HG03095 (cell line): ENCODE results near the gene MGST2.

Experiments used
- ATAC-seq: cut with Tn5 transposase; IDR thresholded peaks from one replicate; pipeline ENCODE4 v1.9.1; 2021; ENCODE audit warnings: moderate library complexity; ENCODE audit not compliant: unreplicated experiment

Gene MGST2

DNA sequence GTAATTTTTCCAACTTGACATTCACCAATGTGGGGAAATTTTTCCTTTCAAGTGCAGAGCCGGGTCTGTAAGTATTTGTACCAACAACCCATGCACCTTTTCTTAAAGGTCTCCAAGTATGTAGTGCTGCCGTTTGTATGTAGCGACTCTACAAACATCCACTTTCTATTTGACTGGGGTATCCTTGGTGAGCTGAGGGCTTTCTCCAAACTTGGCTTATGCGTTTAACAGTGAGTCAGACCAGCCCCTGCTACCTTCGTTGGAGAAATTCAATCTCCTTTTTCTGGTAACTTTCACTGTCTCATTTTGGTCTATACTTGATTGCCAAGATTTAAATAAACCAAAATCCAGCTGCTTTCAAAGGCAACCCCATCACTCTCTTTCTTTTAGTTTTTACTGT is 34.9 kb downstream of the MGST2 start:
- ATAC-seq: no peak

DNA sequence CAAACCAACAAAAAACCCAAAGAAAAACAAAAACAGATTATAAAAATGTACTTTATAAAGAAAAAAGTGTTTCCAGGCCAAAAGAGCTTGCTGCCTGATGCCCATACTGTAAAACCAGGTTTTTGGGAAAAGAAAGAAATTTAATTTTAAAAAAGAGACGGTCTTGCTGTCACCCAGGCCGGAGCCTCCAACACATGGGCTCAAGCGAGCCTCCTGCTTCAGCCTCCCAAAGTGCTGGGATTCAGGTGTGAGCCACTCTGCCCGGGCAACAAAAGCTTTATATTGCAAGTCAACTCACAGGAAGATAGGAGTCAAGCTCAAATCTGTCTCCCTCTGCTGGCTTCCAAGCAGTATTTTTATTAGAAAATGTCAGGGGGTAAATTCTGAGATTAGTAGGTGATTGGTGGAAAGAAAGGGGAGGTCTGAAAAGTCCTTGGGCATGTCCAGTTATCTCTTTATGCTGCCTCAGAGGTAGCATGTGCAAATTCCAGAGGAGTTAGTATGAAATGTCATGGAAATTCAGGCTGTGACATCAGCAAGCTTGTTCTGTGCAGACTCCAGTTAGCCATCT is 39.4 kb downstream of the MGST2 start:
- no peak for ATAC-seq

DNA sequence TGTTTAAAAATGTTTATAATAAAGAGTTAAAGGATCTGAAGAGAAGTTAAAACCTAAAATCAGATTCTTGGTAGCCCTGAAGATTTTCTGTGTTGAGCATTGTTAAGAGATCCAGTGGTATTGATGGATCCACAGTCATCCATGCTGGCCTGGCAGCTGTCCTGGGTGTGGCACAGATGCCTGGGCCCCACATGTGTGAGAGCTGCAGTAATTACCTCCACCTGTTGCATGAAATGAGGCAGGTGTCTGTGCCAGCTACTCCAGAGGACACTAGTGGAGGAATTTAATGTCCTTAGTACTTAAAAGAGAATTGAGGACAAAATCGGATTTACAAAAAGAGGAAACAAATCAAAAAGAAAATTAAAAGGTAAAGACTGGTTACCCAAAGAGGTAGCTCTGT is 44.0 kb downstream of the MGST2 start:
- ATAC-seq: no peak

DNA sequence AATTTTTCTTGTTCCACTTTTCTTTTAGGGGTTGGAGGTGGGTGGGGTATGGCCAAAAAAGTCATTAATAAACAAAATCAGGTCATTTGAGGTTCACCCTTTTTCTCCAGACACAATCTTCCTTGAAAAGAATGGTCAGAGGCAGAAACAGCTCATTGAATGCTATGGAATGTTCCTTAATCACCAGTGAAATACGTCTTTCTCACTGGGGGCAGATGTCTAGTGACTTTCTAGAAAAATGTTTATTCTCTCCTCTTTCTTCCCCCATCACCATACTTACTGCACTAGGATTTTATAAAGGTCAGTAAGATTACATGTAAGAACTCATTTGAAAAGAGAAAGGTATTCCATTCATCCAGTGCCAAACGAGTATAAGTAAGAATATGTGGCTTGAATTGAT is 44.5 kb downstream of the MGST2 start:
- no peak for ATAC-seq

DNA sequence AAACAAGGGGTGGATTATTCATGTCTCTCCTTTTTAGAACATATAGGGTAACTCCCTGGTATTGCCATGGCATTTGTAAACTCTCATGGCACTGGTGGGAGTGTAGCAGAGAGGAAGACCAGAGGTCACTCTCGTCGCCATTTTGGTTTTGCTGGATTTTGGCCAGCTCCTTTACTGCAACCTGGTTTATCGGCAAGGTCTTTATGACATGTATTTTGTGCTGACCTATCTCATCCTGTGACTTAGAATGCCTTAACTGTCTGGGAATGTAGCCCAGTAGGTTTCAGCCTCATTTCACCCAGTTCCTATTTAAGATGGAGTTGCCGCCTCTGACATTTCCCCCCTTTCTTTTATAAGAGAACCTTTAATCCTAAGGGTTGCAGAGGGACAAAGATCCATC is 45.8 kb downstream of the MGST2 start:
- ATAC-seq: no peak

DNA sequence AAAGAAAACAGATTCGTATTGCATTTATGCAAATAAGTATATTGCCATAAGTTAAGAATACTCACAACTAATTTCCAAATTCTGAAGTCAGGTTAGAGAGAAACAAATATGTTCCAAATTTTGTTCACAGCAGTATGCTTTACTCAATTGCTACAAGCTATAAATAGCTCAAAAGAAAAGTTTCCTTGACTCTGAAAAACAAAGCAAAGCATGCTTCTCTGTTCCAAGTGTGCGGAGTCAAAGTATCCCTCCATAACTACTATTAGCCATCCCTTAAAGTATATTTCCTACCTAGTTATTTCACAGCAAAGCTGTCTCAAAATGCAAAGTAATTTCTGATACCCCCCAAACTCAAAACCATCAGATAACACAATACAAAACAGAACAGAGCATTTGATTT is 47.3 kb downstream of the MGST2 start:
- no peak for ATAC-seq

DNA sequence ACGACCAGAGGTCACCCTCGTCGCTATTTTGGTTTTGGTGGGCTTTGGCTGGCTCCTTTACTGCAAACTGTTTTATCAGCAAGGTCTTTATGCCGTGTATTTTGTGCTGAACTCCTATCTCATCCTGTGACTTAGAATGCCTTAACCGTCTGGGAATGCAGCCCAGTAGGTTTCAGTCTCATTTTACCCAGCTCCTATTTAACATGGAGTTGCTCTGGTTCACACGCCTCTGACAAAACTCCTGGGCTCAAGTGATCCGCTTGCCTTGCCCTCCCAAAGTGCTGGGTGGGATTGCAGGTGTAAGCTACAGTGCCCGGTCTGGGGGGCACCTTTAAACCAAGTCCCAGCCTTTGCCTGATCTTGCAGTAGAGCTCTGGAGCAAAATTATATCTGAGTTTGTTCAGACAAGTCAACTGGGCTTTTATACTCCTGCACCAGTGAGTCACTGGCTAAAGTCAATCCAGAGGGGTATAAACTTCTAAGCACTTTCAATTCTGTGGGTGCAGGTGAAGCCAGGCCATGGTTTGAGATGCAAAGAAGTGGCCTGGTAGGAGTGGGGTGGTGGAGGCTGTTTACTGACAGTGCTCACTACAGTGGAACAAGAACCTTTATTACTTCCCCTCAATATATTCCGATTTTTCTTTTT is 50.2 kb downstream of the MGST2 start:
- no peak for ATAC-seq

DNA sequence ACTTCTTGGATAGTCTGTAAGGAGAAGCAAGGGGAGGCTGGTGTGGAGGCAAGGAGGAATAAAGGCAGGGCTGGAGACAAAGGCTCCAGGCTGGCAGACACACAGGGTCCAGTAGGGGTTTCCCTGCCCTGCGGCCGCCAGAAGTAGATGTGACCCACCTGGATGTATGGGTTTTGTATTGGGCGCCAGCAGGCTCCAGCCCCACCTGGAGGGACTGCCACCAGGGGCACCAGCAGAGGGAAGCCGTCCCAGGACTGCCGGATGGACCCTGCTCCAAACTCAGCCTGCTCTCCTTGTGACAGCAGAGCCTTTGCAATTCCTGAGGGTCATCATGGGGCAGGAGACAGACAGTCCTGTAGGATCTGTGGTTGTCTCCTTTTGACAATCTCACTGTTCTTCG is 52.7 kb downstream of the MGST2 start:
- ATAC-seq: no peak

DNA sequence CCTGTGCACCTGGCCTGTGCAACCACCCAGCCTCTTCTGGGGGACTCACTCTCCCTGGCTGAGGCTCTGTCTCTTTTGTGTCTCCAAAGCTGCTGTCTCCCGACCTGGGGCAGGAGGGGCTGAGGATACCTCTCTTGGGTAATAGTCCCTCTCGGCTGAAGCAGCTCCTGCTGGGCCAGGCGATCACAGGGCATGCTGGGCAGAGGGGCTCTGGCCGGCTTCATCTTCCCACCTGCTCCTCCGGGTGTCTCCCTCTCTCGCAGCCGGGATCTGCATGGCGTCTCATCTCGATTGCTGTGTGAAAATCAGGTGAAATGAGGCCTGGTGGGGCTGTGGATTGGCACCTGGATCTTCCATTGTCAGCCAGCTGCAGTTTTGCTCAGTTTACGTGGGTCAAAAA is 53.2 kb downstream of the MGST2 start:
- ATAC-seq: no peak

DNA sequence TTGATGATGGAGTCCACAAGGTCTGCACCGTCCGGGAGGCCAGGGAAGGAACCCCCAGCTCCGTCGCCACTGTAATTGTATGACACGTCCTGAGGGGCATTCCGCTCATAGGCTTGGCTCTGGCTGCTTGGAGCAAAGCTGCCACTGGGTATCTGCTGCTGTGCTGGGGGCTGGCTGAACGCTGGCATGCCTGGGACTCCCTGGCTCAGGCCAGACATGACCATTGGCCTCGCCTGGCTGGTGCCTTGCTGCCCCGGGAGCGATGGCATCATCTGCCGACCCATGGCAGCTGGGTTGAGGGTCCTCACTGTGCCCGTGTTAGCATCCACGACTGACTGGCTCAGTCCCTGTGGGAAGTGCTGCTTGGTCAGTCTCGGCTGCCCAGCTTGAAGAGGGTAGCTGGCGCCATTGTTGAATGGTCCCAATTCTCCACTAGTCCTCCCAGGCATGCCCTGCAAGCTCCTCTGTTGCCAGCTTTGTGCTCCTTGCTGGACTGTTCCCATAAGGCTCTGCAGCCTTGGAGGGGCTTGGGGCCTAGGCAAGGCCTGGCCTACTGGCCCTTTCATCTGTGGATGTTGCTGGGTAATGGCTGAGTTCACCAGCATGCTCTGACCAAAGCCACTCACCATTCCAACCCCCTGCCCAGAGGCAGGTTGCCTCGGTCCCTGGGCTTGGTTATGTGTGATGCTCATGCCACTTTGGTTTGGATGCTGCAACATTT is 53.9 kb downstream of the MGST2 start:
- no peak for ATAC-seq

DNA sequence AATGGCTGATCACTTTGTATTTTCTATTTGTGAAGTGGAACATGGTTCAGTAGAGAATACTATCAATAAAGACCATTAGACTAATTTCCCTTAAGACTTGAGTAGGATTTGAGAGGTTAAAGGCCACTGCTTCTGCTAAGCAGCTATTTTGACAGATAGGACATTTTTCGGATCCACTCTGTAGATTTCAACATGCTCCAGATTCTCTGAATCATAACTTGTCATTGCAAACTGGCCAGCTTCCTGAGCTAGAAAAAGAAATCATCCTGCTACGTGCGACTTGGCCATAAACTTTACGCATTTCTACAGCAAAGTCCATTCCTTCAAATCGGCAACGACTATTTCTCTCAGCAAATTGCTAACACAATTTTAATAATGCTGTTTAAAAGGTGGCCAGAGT is 55.2 kb downstream of the MGST2 start:
- no peak for ATAC-seq

DNA sequence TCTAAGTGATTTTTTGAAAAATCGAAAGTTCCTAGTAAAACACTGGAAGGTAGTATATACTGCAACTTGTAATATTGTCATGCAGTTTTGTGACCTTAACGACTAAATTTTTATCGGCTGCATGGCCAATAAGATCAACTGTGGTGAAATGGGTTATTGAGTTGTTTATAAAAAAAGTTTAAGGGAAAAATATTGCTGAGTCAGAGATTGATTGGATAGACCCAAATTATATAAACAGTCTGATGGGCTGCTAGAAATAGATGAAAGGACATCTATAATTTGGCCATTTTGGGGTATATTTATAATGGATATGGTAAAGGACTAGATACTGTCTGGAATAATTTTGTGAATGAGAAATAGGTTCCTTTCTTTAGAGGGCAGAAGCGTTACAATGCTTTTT is 56.2 kb downstream of the MGST2 start:
- ATAC-seq: no peak

DNA sequence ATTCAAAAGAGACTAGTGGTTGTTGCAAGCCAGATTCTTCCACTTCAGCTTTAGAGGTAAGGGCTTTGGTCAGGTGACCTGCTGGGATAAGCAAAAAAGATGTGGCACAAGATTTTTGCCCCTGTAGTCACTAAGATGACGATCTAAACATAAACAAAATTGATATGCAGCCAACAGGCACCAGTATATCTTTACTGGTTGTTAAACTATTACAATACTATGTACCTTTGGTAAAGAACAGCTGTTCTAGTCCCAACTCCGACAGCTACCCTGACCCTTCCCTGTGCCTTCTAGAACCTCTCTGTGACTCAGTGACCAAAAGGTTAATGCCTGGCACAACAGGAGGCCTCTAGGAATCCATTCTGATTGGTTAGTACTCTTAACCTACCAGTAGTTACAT is 59.6 kb downstream of the MGST2 start:
- no peak for ATAC-seq

DNA sequence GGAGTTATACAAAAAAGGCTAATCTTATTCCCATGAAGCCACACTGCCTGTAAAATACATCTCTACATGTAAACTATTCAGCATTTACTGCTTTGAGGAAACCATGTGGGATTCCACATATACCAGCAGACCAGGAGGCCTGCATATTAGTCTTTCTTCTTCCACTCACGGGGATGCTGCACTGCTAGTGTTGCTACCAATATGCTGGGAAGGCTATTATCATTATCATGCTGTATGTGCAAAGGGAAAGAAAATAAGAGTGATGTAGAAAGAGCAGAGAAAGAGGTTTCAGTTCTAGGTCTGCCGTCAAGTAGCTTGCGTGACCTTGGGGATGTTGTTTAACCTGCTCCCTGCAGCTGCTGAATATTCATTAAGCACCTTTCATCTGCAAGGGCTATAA is 61.0 kb downstream of the MGST2 start:
- no peak for ATAC-seq

DNA sequence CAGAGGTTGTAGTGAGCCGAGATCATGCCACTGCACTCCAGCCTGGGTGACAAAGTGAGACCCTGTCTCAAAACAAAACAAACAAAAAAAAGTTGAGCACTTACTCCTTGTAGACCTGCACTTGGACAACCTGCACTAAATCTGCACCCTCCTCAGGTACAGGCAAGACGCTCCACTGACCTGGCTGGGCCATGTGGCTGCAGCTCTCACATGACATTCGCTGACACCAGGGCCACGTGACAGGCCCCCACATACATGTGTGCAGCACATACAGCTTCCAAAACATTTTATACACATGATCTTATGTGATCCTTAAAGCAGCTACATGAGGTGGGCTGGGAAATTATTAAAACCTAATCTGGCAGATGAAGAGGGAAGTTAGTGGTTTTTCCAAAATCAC is 62.5 kb downstream of the MGST2 start:
- no peak for ATAC-seq

DNA sequence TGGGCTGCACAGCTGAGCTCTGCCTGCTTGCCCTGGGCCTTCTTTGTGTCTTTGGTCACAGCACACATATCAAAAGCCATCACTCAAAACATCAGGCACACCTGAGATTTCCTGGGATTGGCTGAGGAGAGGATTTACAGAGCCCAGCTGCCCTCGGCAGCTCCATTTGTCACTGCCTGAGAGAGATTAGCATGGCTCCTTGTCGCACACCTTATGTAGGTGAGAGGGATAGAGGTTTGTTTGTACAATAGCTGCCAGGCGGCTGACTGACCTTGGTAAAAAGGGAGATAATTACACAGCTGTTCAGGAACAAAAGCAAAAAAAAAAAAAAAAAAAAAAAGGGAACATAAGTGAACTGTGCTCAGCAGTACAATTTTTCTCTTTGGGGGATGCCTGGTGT is 63.2 kb downstream of the MGST2 start:
- ATAC-seq: no peak

DNA sequence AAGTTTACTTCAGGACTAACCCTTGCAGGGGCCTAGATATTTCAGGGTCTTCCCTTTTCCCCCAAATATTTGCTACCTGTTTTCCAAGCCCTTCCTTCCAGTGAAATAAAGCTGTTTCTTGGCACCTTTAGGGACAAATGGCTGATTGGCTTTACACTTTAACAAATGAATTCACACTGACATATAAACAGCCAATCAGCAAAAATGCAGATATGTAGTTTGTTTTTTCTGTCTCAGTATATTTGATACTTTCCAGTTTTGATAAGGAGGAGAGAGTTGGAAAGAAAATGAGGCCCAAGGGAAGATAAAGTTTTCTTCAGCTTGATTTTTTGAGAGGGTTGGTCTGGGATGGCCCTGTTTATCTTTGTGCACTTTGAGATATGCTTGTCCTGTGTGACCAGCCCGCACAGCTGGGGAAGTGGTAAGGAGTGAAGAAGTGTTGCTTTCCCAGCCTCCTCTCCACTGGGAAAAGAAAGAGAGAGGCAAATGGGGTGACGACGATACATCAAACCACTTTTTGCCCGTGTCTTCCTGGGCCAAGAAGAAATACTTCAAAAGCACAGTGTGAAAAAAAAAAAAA is 67.5 kb downstream of the MGST2 start:
- ATAC-seq: no peak

DNA sequence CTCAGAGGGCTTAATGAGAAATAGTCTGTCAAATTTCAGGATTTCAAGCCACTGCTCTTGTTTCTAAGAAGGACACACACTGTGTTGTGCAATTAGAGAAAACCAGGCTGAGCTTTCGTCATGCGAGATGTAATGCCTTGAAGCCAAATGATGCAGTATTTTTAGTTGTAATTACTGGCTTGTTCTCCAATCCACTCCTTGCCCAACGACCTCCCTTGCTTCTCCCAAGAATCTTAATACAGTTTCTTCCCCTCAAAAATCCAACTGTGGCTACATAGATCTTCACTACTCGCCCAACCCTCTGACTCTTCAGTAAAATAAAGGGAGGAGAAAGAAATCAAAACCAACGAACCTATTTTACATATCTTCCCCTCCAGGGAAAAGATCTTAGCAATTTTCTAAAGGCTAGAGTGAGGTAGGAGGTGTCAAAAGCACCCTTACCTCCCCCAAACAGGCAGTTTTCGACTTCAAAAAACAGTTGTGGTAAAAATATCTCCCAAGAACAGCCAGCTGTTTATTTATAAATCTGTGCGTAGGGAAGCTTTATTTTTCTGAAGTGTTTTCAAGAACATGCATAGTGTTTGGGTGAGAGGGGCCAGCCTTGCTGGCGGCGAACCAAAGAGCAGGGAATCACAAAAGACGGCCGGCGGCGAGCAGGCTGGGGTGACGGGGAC is 68.7 kb downstream of the MGST2 start:
- ATAC-seq: no peak

DNA sequence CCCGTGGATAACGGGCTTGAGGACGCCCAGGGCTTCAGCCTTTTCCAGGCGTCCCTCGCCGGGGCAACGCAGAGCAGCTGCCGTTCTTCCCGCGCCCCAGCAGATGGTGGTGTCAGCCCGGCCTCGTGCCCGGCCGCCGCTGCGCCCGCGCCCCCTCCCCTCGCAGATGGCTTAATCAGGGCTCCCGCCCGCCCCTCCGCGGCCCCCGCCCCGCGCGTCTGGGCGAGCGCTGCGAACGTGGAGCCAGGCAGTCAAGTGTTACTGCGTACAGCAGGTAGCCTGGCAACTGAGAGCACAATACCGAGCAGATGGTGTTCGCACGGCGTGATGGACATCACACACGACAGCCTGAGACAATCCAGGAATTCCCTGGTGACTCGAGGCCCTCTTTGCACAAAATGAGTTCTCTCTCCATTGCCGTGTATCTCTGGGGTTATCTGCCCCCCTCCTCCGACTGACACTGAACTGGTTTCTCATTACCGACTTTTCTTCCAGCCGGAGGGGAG is 69.3 kb downstream of the MGST2 start:
- no peak for ATAC-seq

DNA sequence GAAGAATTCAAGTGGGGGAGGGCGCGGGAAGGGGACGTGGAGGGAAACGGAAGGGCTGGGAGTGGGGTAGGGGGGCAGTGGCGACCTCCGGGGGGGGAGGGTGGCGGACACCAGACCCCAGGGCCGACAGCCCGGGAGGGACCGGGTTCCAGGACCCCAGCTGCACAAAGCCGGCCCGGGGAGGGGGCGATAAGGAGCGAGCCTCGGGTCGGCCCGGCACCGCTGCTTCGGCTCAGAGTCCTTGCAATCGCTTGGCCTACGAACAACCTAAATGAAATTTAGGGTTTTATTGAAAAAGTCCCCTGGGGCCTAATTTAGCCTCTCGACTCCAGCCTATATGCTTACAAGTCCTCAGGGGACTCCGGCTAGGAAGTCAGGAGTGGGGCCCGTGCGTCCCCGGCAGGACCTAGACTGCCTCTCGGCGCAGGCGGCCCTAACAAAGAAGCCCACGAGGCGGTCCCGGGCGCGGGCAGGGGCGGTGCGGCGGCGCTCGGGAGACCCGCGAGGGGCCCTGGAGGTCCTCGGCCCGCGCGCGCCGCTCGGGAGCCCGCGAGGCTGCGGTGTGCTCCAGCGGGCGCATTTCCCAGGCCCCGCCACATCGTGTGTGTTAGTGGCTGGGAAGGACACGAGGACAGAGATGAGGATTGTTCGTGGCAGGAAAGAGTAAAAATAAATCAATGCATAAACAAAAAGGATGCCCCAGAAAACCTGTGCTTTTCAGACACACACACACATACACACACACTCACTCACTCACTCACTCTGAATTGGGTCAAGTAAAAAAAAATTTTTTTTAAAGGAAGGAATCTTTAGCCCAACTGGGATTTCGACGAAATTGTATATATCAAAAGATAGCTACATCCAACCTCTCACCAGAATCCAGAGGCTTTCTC is 70.0 kb downstream of the MGST2 start:
- no peak for ATAC-seq

DNA sequence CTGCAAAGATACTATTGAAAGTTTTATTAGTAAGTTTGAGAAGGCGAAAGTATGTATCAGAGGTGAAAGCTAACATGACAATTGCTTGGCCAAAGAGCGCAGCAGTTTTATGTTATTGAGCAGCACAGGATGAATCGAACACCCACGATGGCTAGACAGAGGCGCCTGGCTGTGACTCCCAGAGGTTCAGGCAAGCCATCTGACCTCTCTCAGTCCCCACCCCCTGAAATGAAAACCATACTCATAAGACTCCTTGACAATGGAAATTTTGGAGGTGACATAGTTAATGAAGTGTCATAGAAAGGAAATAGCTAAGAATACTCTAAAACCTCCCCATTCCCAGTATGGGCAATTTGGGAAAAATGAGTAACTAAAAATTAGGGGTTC is 70.6 kb downstream of the MGST2 start:
- no peak for ATAC-seq
